K562 (cell line): ENCODE data around the gene NDUFB10. TPM values are rescaled to one million over a fixed set of nuclear protein-coding genes. Genes with fewer than 3 reads are reported as not detected.

ENCODE experiments used
- ATF4 ChIP-seq: fragments of 450-650 bp; formaldehyde crosslinking; IDR thresholded peaks from 2 replicates; pipeline ENCODE4 v1.4.0; 2022; ENCODE audit warnings: mild to moderate bottlenecking, moderate library complexity
- C11orf30 ChIP-seq: fragments of 450-650 bp; IDR thresholded peaks from 2 replicates; pipeline ENCODE4 v1.6.1; 2016; ENCODE audit warnings: low read depth, mild to moderate bottlenecking
- CTCF ChIP-seq, 3 experiments: IDR thresholded peaks in 2 of 3; conservative IDR thresholded peaks in 1 of 3; 2 replicates each; pipeline ENCODE4 v1.5.1; 2011 to 2012; ENCODE audit warnings: low read length in 3 of 3, mild to moderate bottlenecking in 3 of 3, control low read depth in 2 of 3, improper control_type of control experiment in 1 of 3, inconsistent platforms in 1 of 3, low read depth in 1 of 3, mixed read lengths in 1 of 3, moderate library complexity in 1 of 3; ENCODE audit not compliant: insufficient read depth in 2 of 3
- CTCFL ChIP-seq: IDR thresholded peaks from 2 replicates; pipeline ENCODE4 v1.6.1; 2011; ENCODE audit warnings: borderline replicate concordance, low read depth, mild to moderate bottlenecking, moderate library complexity, low read length; ENCODE audit not compliant: insufficient read depth, poor library complexity, severe bottlenecking
- FOXK1 ChIP-seq: sonication (generic); formaldehyde crosslinking; IDR thresholded peaks from 2 replicates; pipeline ENCODE4 v1.8.0; 2022; ENCODE audit warnings: missing genetic modification reagents, mild to moderate bottlenecking, borderline replicate concordance
- FOXP1 ChIP-seq: sonication (generic); formaldehyde crosslinking; IDR thresholded peaks from 2 replicates; pipeline ENCODE4 v1.8.0; 2022; ENCODE audit warnings: mild to moderate bottlenecking, missing genetic modification reagents
- HEY1 ChIP-seq: fragments of 250-450 bp; sonication (Bioruptor Pico); IDR thresholded peaks from 2 replicates; pipeline ENCODE4 v1.5.0; 2020; ENCODE audit warnings: mild to moderate bottlenecking, moderate library complexity, borderline replicate concordance
- HINFP ChIP-seq: fragments of 450-650 bp; conservative IDR thresholded peaks from 2 replicates; pipeline ENCODE4 v1.6.1; 2016; ENCODE audit warnings: missing genetic modification characterization, low read depth, mild to moderate bottlenecking, control low read depth, missing compliant biosample characterization
- HNRNPK ChIP-seq: fragments of 200-400 bp; formaldehyde crosslinking; IDR thresholded peaks from one replicate; pipeline ENCODE4 v1.6.1; 2018; ENCODE audit warnings: mild to moderate bottlenecking, low read depth, low read length; ENCODE audit not compliant: poor library complexity, severe bottlenecking
- MEF2A ChIP-seq: IDR thresholded peaks from 2 replicates; pipeline ENCODE4 v1.6.1; 2011; ENCODE audit warnings: low read depth, mild to moderate bottlenecking, low read length, moderate library complexity; ENCODE audit not compliant: control insufficient read depth
- MITF ChIP-seq: IDR thresholded peaks from 2 replicates; pipeline ENCODE4 v1.6.1; 2014; ENCODE audit warnings: antibody characterized with exemption
- RAD21 ChIP-seq, 2 experiments: fragments of 250-450 bp in 1 of 2; fragments of 450-650 bp in 1 of 2; sonication (Bioruptor Pico) in 1 of 2; formaldehyde crosslinking in 1 of 2; IDR thresholded peaks in 1 of 2; conservative IDR thresholded peaks in 1 of 2; 2 replicates each; pipeline versions ENCODE4 v1.4.0 to v1.8.0; 2020 to 2022; ENCODE audit warnings: mild to moderate bottlenecking in 2 of 2, moderate library complexity in 1 of 2
- RHOXF2B ChIP-seq: fragments of 250-450 bp; sonication (Bioruptor Pico); conservative IDR thresholded peaks from 2 replicates; pipeline ENCODE4 v1.5.1; 2021
- SRSF1 ChIP-seq: fragments of 200-400 bp; formaldehyde crosslinking; IDR thresholded peaks from 2 replicates; pipeline ENCODE4 v1.6.1; 2017; ENCODE audit warnings: mild to moderate bottlenecking, low read depth, low read length, moderate library complexity
- THAP7 ChIP-seq: fragments of 250-450 bp; sonication (Bioruptor Pico); IDR thresholded peaks from 2 replicates; pipeline ENCODE4 v1.5.0; 2021
- ZNF436 ChIP-seq: fragments of 250-450, 450-650 bp; sonication (Bioruptor Pico); formaldehyde crosslinking; IDR thresholded peaks from 2 replicates; pipeline ENCODE4 v1.7.0; 2020; ENCODE audit warnings: mild to moderate bottlenecking
- ZNF551 ChIP-seq: fragments of 250-450 bp; sonication (Bioruptor Pico); IDR thresholded peaks from 2 replicates; pipeline ENCODE4 v1.5.0; 2021; ENCODE audit warnings: mild to moderate bottlenecking, moderate library complexity
- polyA plus RNA-seq, 8 experiments: library from polyadenylated mRNA; depleted of rRNA in 4 of 8; stranded (reverse) in 5 of 8; unstranded in 3 of 8; fragments of >200 nt; fragmentation: Nextera tagmentation in 2 of 8; fragmentation: Illumina TruSeq in 1 of 8; extraction: Ambion mirVana in 2 of 8; extraction: Trizol in 1 of 8; gene quantifications; 2 replicates each; pipeline versions ENCODE4 v1.2.1 to v1.2.3, GENCODE V29; 2011 to 2014; ENCODE audit warnings: inconsistent platforms in 1 of 8, missing spikeins in 1 of 8
- total RNA-seq, 7 experiments: library from RNA; depleted of rRNA in 6 of 7; stranded (reverse); fragments of >200 nt in 6 of 7; fragmentation: Illumina TruSeq in 2 of 7; extraction: Trizol in 2 of 7; gene quantifications; 2 replicates each; pipeline versions ENCODE4 v1.2.1 to v1.2.3, GENCODE V29; 2011 to 2021; ENCODE audit warnings: low replicate concordance in 1 of 7

Gene NDUFB10
- total and polyA plus RNA-seq, 9 of the 15 experiments (the other 6 are each of a cell fraction or from before 2014, with no cell fraction given), result 69.3 to 527 (median 161) TPM

GRCh38 chr16:1983544-1984346, 24.4 kb downstream of the NDUFB10 start, which contains the start of gene GFER (continued):
- TF ChIP-seq HINFP (tag) (no peak), ATF4 (no peak), HNRNPK (no peak), CTCF (IDR thresholded peaks at IDR 0.05 in 2 of 3, conservative IDR thresholded peaks at IDR 0.05 in 1 of 3; ENCODE audit: insufficient read depth in 2 of 3, low read depth in 1 of 3, low read length in 3 of 3) (peak; percentile 46 to 80 (median 73)), SRSF1 (peak; percentile 52; the same call in 1 of the 2 replicates), ZNF436 (CRISPR knock-in tag) (no peak), FOXP1 (CRISPR knock-in tag) (no peak; the same call in 1 of the 2 replicates), HEY1 (CRISPR knock-in tag) (no peak), ZNF551 (CRISPR knock-in tag) (no peak), THAP7 (peak; percentile 38; the same call in 1 of the 2 replicates), CTCFL (peak; percentile 70), FOXK1 (no peak; the same call in 1 of the 2 replicates), C11orf30 (peak; percentile 61; the same call in 1 of the 2 replicates), MITF (no peak), RHOXF2B (CRISPR knock-in tag) (no peak), MEF2A (no peak), RAD21 (CRISPR knock-in tag; conservative IDR thresholded peaks at IDR 0.05 in 1 of 2, IDR thresholded peaks at IDR 0.05 in 1 of 2) (peak; percentile 23 to 47; a peak in 2 of 4 replicates)
